HL-60 (cell line): ENCODE data around the gene ENOX1.

Experiments
- CTCF ChIP-seq: IDR thresholded peaks from one replicate; pipeline ENCODE4 v1.5.1; 2011; ENCODE audit warnings: low read length, control low read depth, inconsistent platforms; ENCODE audit not compliant: insufficient read depth
- GABPA ChIP-seq: IDR thresholded peaks from 2 replicates; pipeline ENCODE4 v1.6.1; 2012; ENCODE audit warnings: low read depth
- SPI1 ChIP-seq: IDR thresholded peaks from 2 replicates; pipeline ENCODE4 v1.6.1; 2012; ENCODE audit warnings: low read depth, mild to moderate bottlenecking, borderline replicate concordance

GRCh38 chr13:43669964-43670363, 116.8 kb downstream of the ENOX1 start:
- no peak for TF ChIP-seq CTCF
- no peak for TF ChIP-seq SPI1
- no peak for TF ChIP-seq GABPA
